ACHN (cell line): Measurements from ENCODE around the gene GET4.
A peak's percentile ranks its signal among the peaks of the same experiment; 100 is the strongest.
"Not testable (repeated sequence)": the region's sequence is repeated elsewhere in the genome, so short reads cannot be mapped to it uniquely, and the experiment has no call there.

Experiments
- DNase-seq: peaks from one replicate; pipeline ENCODE4 v3.0.0-alpha.2; 2015
- in situ Hi-C: cut with HindIII; loops from 2 replicates; pipeline ENCODE4 v1.10.0; 2017; ENCODE audit warnings: low sequenced_read_pairs, low pct_ligation_motif_present, low pct_unique_long_range_greater_than_20kb

The GET4 gene

DNA sequence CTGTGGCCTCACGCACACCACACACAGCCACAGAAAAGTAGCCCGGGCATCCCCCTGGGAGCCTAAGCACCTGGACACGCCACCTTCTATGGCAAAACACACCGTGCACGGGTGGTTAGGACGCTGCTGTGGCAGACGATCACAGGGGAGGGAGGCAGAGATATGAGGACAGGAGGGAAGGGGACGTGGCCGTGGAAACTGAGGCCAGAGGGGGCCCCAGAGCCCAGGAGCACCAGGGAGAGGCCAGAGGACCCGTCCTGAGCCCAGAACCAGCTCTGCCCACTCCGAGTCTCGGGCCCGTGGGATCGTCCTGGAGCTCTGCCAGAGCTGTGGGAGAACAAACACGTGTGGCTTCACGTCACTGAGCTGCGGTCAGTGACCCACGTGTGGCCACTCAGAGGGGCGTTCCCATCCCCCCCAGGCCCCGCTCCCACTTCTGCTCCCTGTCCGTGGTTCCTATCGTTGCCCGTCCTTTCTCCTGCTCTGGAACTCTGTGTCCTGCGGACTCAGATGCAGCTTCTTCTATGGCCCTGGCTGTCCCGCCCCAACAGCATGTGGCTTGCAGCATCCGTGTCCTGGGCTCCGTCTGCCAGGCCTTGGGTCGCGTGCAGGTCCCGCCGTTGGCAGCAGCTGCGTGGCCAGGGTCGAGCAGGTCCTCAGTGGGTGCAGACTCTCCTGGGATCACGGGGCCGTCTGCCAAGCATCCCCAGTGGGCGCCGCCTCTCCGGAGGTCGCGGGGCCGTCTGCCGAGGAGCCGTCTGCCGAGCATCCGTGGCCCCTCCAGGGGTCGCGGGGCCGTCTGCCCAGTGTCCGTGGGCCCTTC, 31.0 kb downstream of the GET4 start:
- in situ Hi-C loops, result no loop called here
- no peak for DNase-seq

DNA sequence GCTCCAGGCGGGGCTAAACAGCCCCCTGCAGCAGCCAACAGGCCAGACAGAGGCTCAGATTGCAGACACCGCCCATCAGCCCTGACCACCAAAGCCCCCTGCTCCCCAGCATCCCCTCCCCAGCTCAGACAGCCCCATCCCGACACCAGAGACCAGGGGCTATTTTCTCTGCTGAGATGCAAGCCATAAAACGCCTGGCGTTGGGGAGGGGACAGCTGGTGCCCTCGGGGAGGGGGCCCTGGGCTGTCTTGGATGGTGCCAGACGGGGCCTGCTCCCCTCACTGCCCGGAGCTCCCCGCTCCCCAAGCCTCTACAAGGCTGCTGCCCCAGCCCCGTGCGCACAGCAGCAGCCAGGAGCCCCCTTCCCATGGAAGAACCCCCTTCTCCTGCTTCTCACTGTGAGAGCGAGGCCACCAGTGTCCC, 31.8 kb downstream of the GET4 start:
- in situ Hi-C loops, result no loop called here
- no peak for DNase-seq

DNA sequence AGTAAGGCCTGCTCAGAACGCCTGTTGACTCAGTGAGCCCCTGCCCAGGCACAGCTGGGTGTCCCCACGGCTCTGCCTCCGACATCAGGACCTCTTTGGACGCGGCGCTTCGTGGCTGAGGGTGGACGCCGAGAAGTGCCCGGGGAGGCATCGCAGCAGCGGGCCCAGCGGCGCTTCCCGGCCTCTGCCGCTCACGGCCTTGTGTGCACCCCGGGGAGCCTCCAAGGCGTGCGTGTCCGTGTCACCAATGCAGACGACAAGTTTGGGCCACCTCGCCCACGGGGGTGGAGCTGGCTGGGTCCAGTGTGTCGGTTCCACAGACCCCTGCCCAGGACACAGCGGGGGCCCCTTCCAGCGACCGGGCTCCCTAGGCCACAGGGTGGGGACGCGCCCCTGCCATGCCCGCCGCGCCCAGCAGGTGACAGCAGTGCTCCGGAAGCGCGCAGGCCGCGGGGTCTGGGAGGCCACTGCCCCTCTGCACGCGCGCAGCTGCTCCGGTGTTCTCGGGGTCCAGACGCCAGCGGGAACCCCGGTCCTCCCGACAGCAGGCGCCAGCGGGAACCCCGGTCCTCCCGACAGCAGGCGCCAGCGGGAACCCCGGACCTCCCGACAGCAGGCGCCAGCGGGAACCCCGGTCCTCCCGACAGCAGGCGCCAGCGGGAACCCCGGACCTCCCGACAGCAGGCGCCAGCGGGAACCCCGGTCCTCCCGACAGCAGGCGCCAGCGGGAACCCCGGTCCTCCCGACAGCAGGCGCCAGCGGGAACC, 32.4 kb downstream of the GET4 start:
- in situ Hi-C loops, result not testable (repeated sequence)

DNA sequence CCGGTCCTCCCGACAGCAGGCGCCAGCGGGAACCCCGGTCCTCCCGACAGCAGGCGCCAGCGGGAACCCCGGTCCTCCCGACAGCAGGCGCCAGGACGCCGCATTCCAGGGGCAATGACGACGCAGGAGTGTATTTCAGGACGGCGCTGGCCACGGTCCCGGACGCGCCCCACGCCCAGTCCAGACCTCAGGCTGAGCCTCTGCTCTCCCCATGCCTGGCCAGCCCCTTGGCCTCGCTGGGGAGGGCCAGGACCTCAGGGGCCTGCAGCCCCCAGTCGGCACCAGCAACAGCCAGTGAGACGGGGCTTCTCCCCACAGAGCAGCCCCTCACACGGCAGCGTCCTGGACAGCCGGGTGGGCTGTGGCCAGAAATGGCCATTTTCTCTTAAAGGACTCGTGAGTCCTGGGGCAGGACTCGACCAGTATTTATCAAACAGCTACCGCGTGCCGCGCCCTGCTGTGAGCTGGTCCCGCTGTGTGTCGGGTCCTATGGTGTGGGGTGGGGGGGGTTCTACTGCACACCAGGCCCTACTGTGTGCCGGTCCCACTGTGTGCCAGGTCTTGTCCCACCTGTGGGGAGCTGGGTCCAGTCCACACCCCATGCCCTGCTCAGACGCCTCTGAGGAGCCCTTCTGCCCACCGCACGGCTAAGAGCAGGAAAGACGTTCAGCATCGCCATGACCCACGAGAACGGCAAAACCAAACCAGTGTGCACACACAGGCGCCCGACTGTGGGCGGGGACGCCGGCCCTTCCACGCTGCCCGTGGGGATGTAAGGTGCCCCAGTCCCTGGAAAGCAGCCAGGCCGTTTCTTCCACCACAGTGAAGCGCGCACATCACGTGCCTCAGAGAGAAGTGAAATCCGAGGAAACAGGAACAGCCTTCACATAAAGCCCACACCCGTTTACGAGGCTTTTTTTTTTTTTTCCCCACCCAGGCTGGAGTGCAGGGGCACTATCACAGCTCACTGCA, 33.3 kb downstream of the GET4 start:
- in situ Hi-C loops, result no loop called here

More for the DNA sequence above, 32.4 kb downstream of the GET4 start:
- DNase-seq, result peak; percentile 69

DNA sequence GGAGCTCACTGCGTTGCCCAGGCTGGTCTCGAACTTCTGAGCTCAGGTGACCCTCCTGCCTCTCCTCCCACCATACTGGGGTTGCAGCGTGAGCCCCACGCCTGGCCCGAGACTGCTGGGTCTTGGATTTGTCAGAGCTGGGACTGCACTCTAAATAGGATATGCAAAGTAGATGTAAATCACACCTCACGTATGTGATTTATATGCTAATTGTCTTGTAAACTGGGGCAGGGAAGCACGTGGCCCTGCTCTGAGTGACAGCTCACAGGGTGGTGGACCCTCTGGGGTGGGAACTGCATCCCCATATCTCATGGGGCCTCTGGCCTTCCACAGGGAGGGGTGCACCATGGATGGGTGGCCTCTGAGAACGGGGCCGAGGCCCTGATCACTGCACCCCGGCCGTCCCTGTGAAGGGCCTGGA, 34.1 kb downstream of the GET4 start:
- in situ Hi-C loops, result no loop called here
- no peak for DNase-seq

More for the DNA sequence above, 33.3 kb downstream of the GET4 start:
- DNase-seq, result no peak

DNA sequence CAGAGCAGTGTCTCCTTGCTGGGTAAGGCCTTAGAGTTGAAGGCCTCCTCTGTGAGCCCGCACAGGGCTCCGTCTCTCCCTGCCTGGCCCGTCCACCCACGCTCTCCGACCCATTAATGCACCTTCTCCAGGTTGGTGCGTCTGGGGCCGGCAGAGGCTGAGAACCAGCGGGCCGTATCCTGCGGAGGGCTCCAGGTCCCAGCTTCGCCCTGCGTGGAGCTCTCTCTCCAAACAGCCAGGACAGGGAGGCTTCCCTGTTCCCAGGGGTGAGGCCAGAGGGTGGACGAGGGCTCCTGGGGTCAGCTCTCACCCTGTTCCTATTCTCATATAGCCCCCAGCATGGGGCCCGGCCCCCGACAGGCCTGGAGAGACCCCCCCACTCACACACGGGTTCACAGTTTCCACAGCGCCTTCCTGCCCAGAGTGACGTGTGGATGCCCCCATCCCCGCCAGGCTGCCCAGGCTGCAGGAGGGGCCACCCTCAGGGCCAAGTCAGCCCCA, 34.6 kb downstream of the GET4 start:
- no peak for DNase-seq
- in situ Hi-C loops, result no loop called here

DNA sequence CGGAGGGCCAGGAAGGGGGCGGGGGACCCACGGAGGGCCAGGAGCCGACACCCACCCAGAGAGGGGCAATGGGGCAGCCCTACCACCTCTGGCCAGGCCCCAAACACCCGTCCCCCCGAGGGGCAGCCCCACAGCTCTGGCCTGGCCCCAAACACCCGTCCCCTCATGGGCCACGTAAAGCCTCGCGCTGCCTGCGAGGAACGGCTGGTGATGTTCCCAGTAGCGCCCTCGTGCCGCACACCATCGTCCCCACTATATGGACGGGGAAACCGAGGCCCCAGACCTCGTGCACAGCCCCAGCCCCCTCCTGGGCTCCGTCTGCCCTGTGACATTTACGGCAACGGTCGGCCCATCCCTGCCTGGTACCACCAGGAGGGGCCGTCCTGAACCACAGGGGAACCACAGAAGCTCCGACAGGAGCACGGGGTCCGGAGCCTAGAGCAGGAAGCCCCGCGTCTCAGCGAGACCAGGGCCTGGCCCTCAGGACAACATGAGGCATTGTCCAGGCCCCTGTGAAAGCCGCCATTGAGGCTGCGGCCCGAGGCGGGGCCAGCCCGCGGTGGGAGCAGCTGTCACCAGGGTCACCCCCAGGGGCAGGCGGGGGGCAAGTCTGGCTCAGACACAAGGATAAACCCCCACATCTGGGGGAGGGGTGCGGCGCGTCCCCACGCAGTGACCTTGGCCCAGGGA, 35.6 kb downstream of the GET4 start:
- DNase-seq, result no peak
- in situ Hi-C loops, result no loop called here

DNA sequence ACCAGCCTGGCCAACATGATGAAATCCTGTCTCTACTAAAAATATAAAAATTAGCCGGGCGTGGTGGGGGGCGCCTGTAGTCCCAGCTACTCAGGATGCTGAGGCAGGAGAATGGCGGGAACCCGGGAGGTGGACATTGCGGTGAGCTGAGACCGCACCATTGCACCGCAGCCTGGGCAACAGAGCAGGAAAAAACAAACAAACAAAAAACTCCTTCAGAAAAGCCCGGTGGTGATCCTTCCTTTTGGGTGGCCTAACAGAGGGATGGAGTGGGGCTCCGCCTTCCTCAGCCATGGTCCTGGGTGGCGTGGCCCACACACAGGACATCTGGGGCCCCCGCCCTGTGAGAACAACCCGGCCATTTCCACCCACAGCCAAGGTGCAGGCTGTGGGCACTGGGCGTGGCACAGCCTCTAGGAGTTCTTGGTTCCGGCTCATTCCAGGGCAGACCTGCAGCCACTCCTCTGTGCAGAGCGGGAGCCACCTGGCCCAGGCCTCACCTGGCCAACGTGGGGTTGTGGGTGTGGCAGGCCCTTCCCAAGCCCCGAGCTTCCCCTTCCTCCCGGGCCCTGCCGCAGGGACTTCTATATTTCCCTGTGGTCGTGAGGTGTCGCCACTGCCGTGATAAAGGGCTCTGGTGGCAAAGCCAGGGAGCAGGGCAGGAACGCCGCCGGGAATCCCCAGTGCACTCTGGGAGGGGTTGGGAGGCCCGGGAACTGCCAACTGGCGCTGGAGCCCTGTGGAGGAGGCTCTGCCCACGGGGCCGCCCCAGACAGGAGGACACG, 37.6 kb downstream of the GET4 start:
- in situ Hi-C loops, result no loop called here
- peak; percentile 26 for DNase-seq

DNA sequence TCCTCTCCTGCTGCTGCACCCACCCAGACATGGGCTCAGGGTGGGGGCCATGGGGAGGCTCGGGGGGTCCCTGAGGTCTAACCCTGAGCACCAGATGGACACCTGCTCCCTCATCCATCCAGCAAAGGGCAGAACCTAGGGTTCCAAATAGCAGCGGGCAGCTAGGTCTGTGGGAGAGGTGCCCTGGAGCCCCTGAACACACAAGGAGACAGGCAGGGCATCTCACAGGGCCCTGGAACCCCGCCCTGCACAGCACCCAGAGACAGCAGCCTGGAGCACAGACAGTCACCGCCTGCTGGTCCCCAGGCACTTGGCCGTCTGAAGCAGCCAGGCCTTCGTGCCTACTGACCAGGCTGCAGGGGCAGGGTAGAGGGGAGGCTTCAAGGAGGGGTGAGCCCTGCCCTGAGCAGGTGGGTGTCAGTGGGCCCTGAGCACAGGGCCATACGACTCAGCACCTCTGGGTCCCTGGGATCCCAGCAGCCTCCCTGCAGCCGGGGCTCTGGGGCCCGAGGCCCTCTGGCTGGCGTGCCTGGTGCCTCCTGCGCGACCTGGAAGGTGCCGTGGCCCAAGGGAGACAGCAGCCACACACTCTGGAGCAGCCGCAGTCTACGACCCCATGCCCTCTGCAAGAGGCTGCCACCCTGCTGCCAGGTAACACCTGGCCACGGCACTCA, 38.3 kb downstream of the GET4 start:
- DNase-seq, result no peak
- in situ Hi-C loops, result no loop called here

DNA sequence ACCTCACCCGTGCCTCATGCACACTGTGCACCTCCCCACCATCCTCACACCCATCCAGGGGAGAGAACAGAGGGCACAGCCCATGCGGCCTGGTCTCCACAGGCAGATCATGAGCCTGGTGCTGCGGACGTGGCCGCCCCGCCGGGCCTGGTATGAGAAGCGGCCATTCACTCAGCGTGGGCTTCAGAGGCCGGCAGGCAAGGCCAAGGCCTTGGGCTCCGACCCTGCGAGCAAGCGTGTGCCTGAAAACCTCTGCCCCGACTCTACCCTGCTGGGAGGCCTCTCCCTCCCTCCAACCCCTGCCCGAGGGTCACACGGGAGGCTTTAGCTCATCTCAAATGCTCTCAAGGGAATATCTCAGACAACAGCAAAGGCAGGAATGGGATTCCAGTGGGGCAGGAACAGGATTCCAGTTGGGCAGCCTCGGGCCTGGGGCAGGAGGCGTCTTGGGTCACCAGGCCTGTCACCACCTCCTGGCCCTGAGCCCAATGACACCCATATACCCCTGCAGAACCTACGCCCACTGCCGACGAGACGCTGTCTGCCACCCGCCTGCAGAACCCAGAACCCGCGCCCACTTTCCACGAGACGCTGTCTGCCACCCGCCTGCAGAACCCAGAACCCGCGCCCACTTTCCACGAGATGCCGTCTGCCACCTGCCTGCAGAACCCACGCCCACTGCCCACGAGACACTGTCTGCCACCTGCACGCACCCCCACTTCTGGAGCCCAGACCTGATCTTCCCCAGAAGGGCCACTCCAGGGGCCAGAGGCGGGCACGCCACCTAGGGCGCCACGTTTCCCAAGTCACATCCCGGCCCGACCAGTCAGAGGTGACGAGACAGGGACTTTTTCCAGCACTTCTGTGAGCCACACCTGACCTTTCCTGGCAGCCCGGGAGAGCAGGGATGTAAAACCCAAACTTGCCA, 39.2 kb downstream of the GET4 start:
- DNase-seq, result no peak
- in situ Hi-C loops, result no loop called here

DNA sequence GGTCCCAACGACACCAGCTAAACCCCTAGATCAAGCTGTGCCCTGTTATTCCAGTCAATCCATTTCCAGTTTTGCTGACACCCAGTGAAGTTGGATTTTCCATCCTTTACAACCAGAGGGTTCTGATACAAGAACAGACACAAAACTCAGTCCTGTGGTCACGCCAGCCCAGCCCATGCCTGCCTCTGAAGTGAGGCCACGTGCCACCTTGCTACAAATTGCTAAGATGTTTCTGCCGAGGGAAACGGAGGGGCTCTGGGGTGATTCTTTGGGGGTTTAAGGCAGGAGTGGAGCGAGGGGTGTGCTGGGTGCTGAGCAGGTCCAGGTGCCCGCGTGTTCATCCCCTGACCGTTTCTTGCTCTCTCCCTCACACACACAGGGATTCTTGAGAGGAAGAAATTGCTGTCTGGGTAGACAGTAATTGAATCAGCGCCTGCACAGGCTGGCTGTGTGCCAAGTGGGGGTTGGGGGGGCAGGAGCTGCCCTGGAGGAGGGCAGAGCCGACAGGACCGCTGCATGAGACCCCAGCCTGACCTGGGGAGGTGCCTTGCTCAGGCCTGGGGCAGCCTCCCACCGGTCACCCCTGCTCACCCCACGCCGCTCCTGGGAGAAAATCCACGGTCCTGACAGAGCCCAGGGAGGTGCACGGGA, 40.1 kb downstream of the GET4 start:
- in situ Hi-C loops, result no loop called here
- DNase-seq, result no peak

DNA sequence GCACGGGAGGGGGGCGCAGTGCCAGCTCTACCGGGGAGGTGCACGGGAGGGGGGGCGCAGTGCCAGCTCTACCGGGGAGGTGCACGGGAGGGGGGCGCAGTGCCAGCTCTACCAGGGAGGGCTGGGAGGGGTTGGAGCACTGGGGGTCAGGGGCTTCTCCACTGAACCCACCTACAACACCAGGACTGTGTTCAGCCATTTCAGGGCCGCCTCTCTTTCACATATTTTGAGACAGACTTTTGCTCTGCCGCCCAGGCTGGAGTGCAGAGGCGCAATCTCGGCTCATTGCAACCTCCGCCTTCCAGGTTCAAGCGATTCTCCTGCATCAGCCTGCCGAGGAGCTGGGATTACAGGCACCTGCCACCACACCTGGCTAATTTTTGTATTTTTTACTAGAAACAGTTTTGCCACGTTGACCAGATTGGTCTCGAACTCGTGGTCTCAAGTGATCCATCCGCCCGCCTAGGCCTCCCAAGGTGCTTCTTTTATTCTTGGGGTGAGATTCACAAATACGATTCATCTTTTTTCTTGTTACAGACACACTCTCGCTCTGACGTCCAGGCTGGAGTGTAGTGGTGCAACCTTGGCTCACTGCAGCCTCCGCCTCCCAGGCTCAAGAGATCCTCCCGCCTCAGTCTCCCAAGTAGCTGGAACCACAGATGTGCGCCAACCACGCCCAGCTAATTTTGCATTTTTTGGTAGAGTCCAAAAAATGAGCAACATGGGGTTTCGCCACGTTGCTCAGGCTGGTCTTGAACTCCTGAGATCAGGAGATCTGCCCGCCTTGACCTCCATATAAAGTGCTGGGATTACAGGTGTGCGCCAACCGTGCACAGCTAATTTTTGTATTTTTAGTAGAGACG, 41.1 kb downstream of the GET4 start:
- in situ Hi-C loops, result no loop called here
- no peak for DNase-seq

DNA sequence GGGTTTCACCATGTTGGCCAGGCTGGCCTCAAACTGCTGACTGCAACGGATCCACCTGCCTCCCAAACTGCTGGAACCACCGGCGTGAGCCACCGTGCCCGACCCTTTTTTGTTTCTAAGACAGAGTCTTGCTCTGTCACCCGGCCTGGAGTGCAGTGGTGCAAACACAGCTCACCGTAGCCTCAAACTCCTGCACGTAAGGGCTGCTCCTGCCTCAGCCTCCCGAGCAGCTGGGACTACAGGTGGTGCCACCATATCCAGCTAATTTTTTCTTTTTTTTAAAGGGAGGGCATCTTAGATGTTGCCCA, 41.7 kb downstream of the GET4 start:
- in situ Hi-C loops, result no loop called here
- DNase-seq, result no peak

DNA sequence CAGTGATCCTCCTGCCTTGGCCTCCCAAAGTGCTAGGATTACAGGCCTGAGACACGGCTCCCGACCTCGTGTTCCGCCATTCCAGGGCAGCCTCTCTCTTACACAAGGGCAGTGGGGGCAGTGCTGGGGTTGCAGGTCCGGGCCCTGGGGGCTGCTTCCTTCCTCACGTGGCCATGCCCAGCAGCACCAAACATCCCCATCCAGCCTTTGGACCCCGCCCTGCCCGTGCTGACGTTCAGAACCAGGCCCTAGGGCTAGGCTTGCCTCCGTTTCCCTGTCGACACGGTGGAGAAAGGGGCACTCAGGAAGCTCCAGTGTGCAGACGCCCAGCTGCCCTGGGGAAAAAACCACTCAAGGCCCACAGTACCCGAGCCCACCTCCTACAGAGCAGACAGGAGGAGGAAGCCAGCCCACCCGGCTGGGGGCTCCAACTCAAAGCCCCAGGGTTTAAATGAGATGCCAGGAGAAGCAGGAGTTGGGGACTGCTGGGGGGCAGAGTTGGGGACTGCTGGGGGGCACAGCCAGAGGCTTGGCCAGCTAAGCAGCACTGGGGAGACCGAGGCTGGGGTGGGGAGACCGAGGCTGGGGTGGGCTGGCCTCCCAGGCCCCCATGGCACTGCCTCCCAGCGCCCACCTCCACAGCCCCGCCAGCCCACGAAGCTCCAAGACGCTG, 42.2 kb downstream of the GET4 start:
- DNase-seq, result no peak
- in situ Hi-C loops, result no loop called here
